HG03108 (cell line): ENCODE results near the gene PCDHA4.
"Not testable (repeated sequence)": the region's sequence is repeated elsewhere in the genome, so short reads cannot be mapped to it uniquely, and the experiment has no call there.

ENCODE experiments used
- ATAC-seq: cut with Tn5 transposase; IDR thresholded peaks from one replicate; pipeline ENCODE4 v1.9.1; 2021; ENCODE audit warnings: moderate library complexity; ENCODE audit not compliant: unreplicated experiment

The PCDHA4 gene

DNA sequence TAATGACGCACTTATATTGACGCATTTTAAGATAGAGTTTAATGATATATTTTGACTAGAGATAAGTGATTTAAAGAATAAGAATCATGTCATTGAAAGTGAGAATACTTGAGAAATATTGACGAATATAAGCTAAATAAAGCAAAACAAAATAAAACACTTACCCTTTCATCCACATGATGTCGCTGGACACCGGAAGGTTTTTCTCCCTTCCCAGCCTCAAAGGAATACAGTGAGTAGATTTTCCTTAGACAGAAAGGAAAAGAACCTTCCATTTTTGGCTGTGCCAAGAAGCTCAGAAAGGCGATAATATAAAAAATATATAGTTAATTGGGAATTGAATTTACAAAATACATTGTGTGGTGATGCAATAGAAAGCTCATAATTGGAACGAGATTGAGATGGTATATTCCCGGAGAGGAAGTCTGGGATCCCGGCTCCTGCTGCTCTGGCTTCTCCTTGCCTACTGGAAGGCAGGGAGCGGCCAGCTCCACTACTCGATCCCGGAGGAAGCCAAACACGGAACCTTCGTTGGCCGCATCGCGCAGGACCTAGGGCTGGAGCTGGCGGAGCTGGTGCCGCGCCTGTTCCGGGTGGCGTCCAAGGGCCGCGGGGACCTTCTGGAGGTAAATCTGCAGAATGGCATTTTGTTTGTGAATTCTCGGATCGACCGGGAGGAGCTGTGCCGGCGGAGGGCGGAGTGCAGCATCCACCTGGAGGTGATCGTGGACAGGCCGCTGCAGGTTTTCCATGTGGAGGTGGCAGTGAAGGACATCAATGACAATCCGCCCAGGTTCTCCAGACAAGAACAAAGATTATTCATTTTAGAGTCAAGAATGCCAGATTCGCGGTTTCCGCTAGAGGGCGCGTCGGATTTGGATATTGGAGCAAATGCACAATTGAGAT, 14.8 kb downstream of the PCDHA4 start, which contains the start of gene PCDHA5:
PCDHA5 (plus strand) TSS at position 239 of the 906 bp plus-strand sequence.
- no peak for ATAC-seq

DNA sequence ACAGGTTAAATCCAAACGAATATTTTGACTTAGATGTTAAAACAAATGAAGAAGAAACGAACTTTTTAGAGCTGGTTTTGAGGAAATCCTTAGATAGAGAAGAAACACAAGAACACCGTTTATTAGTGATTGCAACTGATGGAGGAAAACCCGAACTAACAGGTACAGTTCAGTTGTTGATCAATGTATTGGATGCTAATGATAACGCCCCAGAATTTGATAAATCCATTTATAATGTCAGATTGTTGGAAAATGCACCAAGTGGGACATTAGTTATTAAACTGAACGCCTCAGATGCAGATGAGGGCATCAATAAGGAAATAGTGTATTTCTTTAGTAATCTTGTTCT, 15.4 kb downstream of the PCDHA4 start:
- ATAC-seq: no peak

DNA sequence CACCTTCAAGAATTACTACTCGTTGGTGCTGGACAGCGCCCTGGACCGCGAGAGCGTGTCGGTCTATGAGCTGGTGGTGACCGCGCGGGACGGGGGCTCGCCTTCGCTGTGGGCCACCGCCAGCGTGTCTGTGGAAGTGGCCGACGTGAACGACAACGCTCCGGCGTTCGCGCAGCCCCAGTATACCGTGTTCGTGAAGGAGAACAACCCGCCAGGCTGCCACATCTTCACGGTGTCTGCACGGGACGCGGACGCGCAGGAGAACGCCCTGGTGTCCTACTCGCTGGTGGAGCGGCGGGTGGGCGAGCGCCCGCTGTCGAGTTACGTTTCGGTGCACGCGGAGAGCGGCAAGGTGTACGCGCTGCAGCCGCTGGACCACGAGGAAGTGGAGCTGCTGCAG, 16.1 kb downstream of the PCDHA4 start:
- not testable (repeated sequence) for ATAC-seq

DNA sequence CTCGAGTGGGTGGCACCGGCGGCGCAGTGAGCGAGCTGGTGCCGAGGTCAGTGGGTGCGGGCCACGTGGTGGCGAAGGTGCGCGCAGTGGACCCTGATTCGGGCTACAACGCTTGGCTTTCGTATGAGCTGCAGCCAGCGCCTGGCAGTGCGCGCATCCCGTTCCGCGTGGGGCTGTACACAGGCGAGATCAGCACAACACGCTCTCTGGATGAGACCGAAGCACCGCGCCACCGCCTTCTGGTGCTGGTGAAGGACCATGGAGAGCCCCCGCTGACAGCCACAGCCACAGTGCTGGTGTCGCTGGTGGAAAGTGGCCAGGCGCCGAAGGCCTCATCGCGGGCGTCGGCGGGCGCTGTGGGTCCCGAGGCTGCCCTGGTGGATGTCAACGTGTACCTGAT, 16.6 kb downstream of the PCDHA4 start:
- ATAC-seq: no peak

DNA sequence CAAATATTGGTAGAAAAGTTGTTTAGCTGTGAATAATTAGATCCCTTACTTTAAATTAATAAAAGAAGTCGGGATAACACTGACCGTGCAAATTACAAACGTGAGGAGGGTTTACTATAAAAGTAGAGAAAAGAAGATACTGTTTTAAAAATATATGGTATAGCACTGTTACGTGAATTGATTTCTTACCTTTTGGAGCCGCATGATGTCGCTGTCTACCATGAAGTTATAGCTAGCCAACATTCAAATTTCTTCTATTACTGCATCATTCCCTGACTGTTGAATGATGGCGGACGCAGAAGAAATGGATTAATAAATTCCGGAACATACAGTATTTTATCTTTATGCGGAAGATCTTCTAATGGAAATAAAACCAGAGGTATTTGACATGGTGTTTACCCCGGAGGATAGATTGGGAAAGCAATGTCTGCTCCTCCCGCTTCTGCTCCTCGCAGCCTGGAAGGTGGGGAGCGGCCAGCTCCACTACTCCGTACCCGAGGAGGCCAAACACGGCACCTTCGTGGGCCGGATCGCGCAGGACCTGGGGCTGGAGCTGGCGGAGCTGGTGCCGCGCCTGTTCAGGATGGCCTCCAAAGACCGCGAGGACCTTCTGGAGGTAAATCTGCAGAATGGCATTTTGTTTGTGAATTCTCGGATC, 21.0 kb downstream of the PCDHA4 start, which contains the start of gene PCDHA6:
PCDHA6 (plus strand) TSS at position 257 of the 658 bp plus-strand sequence; CDS start at position 389, 132 bp downstream.
- ATAC-seq: no peak

DNA sequence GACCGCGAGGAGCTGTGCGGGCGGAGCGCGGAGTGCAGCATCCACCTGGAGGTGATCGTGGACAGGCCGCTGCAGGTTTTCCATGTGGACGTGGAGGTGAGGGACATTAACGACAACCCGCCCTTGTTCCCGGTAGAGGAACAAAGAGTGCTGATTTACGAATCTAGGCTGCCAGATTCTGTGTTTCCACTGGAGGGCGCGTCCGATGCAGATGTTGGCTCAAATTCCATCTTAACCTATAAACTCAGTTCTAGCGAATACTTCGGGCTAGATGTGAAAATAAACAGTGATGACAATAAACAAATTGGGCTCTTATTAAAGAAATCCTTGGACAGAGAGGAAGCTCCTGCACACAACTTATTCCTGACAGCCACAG, 21.5 kb downstream of the PCDHA4 start:
- ATAC-seq: no peak

DNA sequence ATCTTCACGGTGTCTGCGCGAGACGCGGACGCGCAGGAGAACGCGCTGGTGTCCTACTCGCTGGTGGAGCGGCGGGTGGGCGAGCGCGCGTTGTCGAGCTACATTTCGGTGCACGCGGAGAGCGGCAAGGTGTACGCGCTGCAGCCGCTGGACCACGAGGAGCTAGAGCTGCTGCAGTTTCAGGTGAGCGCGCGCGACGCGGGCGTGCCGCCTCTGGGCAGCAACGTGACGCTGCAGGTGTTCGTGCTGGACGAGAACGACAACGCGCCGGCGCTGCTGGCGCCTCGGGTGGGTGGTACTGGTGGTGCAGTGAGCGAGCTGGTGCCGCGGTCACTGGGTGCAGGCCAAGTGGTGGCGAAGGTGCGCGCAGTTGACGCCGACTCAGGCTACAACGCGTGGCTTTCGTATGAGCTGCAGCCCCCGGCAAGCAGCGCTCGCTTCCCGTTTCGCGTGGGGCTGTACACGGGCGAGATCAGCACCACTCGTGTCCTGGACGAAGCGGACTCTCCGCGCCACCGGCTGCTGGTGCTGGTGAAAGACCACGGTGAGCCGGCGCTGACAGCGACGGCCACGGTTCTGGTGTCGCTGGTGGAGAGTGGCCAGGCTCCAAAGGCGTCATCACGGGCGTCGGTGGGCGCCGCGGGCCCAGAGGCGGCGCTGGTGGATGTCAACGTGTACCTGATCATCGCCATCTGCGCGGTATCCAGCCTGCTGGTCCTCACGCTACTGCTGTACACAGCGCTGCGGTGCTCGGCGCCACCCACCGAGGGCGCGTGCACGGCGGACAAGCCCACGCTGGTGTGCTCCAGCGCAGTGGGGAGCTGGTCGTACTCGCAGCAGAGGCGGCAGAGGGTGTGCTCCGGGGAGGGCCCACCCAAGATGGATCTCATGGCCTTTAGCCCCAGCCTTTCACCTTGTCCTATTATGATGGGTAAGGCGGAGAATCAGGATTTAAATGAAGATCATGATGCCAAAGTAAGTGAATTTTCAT, 22.9 kb downstream of the PCDHA4 start:
- ATAC-seq: not testable (repeated sequence)

DNA sequence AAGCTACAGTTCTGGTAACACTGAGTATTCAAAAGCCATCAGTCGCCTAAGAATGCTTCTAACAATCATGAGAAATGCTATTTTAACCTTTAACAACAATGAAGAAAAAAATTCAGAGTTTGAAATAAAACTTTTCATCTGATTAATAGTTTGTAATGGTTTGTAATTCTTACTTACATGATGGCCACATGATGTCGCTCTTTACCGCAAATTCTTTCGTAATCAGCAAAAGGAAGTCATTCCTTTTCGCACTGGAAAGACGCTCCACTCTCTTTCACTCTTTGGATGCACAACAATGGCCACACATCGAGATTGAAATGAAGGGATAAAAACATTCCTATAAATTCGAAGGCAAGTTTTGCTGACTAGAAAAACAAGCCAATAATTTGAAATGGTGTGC, 27.1 kb downstream of the PCDHA4 start, which contains the start of gene PCDHA7:
PCDHA7 (plus strand) TSS at position 277 of the 400 bp plus-strand sequence; CDS start at position 392, 115 bp downstream.
- ATAC-seq: no peak

DNA sequence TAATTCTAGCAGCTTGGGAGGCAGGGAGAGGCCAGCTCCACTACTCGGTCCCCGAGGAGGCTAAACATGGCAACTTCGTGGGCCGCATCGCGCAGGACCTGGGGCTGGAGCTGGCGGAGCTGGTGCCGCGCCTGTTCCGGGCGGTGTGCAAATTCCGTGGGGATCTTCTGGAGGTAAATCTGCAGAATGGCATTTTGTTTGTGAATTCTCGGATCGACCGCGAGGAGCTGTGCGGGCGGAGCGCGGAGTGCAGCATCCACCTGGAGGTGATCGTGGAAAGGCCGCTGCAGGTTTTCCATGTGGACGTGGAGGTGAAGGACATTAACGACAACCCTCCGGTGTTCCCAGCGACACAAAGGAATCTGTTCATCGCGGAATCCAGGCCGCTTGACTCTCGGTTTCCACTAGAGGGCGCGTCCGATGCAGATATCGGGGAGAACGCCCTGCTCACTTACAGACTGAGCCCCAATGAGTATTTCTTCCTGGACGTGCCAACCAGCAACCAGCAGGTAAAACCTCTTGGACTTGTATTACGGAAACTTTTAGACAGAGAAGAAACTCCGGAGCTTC, 27.7 kb downstream of the PCDHA4 start:
- ATAC-seq: not testable (repeated sequence)

DNA sequence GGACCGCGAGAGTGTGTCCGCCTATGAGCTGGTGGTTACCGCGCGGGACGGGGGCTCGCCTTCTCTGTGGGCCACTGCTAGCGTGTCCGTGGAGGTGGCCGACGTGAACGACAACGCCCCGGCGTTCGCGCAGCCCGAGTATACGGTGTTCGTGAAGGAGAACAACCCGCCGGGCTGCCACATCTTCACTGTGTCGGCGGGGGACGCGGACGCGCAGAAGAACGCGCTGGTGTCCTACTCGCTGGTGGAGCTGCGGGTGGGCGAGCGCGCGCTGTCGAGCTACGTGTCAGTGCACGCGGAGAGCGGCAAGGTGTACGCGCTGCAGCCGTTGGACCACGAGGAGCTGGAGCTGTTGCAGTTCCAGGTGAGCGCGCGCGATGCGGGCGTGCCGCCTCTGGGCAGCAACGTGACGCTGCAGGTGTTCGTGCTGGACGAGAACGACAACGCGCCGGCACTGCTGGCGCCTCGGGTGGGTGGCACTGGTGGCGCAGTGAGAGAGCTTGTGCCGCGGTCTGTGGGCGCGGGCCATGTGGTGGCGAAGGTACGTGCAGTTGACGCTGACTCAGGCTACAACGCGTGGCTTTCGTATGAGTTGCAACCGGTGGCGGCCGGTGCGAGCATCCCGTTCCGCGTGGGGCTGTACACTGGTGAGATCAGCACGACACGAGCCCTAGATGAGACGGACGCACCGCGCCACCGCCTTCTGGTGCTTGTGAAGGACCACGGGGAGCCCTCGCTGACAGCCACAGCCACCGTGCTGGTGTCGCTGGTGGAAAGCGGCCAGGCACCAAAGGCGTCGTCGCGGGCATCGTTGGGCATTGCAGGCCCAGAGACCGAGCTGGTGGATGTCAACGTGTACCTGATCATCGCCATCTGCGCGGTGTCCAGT, 29.0 kb downstream of the PCDHA4 start:
- no peak for ATAC-seq

DNA sequence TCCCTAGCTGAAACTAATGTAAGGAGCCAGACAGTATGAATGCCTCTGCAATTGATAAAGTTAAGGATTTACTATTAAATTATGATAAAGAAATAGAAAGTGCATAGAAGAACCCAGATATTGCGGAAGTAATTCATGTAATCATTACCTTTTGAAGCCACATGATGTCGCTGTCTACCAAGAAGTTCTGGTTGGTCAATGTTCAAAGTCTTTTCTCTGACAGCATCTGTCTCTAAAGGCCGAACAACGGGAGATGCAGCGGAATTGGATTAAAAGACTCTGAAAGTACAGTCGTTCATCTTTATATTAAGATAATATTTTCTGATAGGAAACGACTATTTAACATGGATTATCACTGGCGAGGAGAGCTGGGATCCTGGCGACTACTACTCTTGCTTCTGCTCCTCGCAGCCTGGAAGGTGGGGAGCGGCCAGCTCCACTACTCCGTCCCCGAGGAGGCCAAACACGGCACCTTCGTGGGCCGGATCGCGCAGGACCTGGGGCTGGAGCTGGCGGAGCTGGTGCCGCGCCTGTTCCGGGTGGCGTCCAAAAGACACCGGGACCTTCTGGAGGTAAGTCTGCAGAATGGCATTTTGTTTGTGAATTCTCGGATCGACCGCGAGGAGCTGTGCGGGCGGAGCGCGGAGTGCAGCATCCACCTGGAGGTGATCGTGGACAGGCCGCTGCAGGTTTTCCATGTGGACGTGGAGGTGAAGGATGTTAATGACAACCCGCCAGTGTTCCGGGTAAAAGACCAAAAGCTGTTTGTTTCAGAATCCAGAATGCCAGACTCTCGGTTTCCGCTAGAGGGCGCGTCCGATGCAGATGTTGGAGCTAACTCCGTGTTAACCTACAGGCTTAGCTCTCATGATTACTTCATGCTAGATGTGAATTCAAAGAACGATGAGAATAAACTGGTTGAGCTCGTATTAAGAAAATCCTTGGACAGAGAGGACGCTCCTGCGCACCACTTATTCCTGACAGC, 34.4 kb downstream of the PCDHA4 start, which contains the start of gene PCDHA8:
PCDHA8 (plus strand) TSS at position 210 of the 985 bp plus-strand sequence; CDS start at position 345, 135 bp downstream.
- ATAC-seq: no peak

DNA sequence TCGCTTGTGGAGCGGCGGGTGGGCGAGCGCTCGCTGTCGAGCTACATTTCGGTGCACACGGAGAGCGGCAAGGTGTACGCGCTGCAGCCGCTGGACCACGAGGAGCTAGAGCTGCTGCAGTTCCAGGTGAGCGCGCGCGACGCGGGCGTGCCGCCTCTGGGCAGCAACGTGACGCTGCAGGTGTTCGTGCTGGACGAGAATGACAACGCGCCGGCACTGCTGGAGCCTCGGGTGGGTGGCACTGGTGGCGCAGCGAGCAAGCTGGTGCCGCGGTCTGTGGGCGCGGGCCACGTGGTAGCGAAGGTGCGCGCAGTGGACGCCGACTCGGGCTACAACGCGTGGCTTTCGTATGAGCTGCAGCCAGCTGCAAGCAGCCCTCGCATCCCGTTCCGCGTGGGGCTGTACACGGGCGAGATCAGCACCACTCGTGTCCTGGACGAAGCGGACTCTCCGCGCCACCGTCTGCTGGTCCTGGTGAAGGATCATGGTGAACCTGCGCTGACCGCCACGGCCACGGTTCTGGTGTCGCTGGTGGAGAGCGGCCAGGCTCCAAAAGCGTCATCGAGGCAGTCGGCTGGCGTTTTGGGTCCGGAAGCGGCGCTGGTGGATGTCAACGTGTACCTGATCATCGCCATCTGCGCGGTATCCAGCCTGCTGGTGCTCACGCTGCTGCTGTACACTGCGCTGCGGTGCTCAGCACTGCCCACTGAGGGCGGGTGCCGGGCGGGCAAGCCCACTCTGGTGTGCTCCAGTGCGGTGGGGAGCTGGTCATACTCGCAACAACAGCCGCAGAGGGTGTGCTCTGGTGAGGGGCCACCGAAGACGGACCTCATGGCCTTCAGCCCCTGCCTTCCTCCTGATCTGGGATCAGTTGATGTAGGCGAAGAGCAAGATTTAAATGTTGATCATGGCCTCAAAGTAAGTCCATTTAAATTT, 36.2 kb downstream of the PCDHA4 start:
- ATAC-seq: no peak

DNA sequence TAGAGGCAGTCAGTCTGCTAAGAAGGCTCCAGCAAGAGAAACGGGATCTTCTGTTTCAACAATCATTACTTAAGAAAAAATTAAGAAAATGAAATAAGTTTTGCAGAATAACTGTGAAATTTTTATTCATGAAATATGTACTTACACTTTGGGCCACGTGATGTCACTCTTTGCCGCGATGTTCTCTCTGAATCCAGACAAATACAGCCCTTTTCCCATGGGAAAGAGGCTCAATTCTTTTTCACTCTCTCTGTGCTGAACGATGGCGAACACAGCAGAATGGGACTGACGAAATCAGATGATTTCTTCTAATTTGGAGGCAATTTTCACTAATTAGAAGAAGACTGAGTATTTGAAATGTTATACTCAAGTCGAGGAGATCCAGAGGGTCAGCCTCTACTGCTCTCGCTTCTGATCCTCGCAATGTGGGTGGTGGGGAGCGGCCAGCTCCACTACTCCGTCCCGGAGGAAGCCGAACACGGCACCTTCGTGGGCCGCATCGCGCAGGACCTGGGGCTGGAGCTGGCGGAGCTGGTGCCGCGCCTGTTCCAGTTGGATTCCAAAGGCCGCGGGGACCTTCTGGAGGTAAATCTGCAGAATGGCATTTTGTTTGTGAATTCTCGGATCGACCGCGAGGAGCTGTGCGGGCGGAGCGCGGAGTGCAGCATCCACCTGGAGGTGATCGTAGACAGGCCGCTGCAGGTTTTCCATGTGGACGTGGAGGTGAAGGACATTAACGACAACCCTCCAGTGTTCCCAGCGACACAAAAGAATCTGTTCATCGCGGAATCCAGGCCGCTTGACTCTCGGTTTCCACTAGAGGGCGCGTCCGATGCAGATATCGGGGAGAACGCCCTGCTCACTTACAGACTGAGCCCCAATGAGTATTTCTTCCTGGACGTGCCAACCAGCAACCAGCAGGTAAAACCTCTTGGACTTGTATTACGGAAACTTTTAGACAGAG, 41.6 kb downstream of the PCDHA4 start, which contains the start of gene PCDHA9:
PCDHA9 (plus strand) TSS at position 244 of the 964 bp plus-strand sequence; CDS start at position 358, 114 bp downstream.
- not testable (repeated sequence) for ATAC-seq

DNA sequence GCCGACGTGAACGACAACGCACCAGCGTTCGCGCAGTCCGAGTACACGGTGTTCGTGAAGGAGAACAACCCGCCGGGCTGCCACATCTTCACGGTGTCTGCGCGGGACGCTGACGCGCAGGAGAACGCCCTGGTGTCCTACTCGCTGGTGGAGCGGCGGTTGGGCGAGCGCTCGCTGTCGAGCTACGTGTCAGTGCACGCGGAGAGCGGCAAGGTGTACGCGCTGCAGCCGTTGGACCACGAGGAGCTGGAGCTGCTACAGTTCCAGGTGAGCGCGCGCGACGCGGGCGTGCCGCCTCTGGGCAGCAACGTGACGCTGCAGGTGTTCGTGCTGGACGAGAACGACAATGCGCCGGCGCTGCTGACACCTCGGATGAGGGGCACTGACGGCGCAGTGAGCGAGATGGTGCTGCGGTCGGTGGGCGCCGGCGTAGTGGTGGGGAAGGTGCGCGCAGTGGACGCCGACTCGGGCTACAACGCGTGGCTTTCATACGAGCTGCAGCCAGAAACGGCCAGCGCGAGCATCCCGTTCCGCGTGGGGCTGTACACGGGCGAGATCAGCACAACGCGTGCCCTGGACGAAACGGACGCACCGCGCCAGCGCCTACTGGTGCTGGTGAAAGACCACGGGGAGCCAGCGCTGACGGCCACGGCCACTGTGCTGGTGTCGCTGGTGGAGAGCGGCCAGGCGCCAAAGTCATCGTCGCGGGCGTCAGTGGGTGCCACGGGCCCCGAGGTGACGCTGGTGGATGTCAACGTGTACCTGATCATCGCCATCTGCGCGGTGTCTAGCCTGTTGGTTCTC, 43.2 kb downstream of the PCDHA4 start:
- not testable (repeated sequence) for ATAC-seq
